ENCODE results near the gene GAS2L1.
"Not testable (repeated sequence)": the region's sequence is repeated elsewhere in the genome, so short reads cannot be mapped to it uniquely, and the experiment has no call there.

The GAS2L1 gene

GRCh38 chr22:29341056-29341848 is 34.8 kb downstream of the GAS2L1 start:
- Histone ChIP-seq H3K9me3 (ENCODE audit: control insufficient read depth in 2 of 2, low read length in 2 of 2) (no peaks in the 10 kb centered on the region), H3K27ac (ENCODE audit: low read depth in 2 of 2, low read length in 2 of 2) (no peak overlapping the region), H3K4me3 (ENCODE audit: low read length in 2 of 2) (no peak overlapping the region), H3K9ac (ENCODE audit: low read depth in 1 of 2, low read length in 2 of 2) (no peak overlapping the region), H3K4me1 (ENCODE audit: control insufficient read depth in 2 of 2, insufficient read depth in 2 of 2, low read length in 2 of 2) (no peaks in the 10 kb centered on the region), H3K27me3 (ENCODE audit: control insufficient read depth in 2 of 2, insufficient read depth in 2 of 2, low read length in 2 of 2) (no peaks in the 10 kb centered on the region), H3K36me3 (ENCODE audit: control insufficient read depth in 2 of 2, insufficient read depth in 2 of 2, low read length in 2 of 2) (peaks cover 71 to 77% of the 10 kb centered on the region in 2 donors)

- no peaks in the 10 kb centered on the region for H3K27me3 ChIP-seq (ENCODE audit: control insufficient read depth in 2 of 2, insufficient read depth in 2 of 2, low read length in 2 of 2)
- no peaks in the 10 kb centered on the region for H3K4me1 ChIP-seq (ENCODE audit: control insufficient read depth in 2 of 2, insufficient read depth in 2 of 2, low read length in 2 of 2)
- H3K4me3 ChIP-seq (ENCODE audit: low read length in 2 of 2): no peak overlapping the region
- no peak overlapping the region for H3K27ac ChIP-seq (ENCODE audit: low read depth in 2 of 2, low read length in 2 of 2)
- peaks cover 73 to 80% of the 10 kb centered on the region in 2 donors for H3K36me3 ChIP-seq (ENCODE audit: control insufficient read depth in 2 of 2, insufficient read depth in 2 of 2, low read length in 2 of 2)
- H3K9me3 ChIP-seq (ENCODE audit: control insufficient read depth in 2 of 2, low read length in 2 of 2): no peaks in the 10 kb centered on the region
- no peak overlapping the region for H3K9ac ChIP-seq (ENCODE audit: low read depth in 1 of 2, low read length in 2 of 2)
These were observed 35.3 kb downstream of the GAS2L1 start for GRCh38 chr22:29341849-29342127.

GRCh38 chr22:29342177-29342576 is 35.7 kb downstream of the GAS2L1 start:
- Histone ChIP-seq H3K4me3 (ENCODE audit: low read length in 2 of 2) (no peak overlapping the region), H3K9me3 (ENCODE audit: control insufficient read depth in 2 of 2, low read length in 2 of 2) (no peaks in the 10 kb centered on the region), H3K4me1 (ENCODE audit: control insufficient read depth in 2 of 2, insufficient read depth in 2 of 2, low read length in 2 of 2) (no peaks in the 10 kb centered on the region), H3K36me3 (ENCODE audit: control insufficient read depth in 2 of 2, insufficient read depth in 2 of 2, low read length in 2 of 2) (peaks cover 73 to 80% of the 10 kb centered on the region in 2 donors), H3K9ac (ENCODE audit: low read depth in 1 of 2, low read length in 2 of 2) (no peak overlapping the region), H3K27me3 (ENCODE audit: control insufficient read depth in 2 of 2, insufficient read depth in 2 of 2, low read length in 2 of 2) (no peaks in the 10 kb centered on the region), H3K27ac (ENCODE audit: low read depth in 2 of 2, low read length in 2 of 2) (no peak overlapping the region)

DNA sequence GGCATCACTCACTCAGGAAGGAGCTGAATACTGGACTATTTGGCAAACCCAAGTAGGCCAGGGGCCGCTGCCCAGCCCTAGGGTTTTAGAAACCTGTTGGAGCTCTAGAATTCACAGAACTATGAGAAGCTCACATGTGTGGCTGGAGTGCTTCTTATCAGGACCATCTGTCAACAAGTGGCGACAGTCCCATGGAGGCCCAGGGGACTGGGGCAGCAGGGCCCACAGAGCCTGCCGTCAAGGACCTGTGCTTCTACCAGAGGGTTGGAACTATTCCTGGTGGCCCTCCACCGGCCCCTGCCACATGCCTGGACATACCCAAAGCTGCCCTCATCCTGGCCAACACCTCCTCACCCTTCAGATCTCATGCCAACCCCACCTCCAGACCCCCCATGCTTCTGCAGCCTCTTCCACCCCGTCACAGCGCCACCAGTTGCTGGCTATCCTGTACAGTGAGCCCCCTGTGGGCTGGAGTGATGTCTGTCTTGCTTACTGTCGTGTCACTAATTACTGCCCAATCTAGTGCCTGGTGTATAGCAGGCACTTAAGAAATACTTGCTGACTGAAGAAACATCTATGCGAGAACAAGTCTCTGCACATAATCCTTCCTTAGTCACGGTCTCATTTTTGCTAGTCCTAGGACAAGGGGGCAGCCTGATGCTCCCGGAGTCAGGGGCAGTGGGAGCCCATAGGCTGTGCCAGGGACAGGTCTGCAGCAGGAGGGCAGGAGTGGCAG is 36.3 kb downstream of the GAS2L1 start:
- Histone ChIP-seq H3K36me3 (ENCODE audit: control insufficient read depth in 2 of 2, insufficient read depth in 2 of 2, low read length in 2 of 2) (peaks cover 74 to 81% of the 10 kb centered on the region in 2 donors), H3K27ac (ENCODE audit: low read depth in 2 of 2, low read length in 2 of 2) (no peak overlapping the region)

DNA sequence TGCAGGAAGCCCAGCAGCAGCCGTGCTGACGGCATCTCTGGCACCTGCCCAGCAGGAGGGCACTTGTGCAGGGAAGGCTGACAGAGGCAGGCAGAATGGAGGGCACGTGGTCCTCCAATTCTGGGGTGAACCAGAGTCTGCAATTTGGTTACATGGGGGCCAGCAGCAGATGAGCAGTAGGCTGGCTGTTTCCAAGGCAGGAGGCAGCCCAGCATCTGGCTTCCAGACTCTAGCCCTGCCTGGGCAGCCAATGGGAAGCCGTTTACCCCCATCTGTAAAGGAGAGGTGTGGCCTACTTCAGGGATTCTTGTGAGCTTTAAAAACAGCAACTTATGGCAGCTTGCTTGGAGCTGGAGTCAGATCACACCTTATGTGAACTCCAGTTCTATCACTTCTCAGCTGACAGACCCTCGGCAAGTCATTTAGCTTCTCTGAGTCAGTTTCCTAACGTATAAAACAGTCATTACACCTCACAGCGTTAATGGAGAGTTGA is 36.9 kb downstream of the GAS2L1 start:
- H3K9ac ChIP-seq (ENCODE audit: low read depth in 1 of 2, low read length in 2 of 2): no peak overlapping the region
- no peaks in the 10 kb centered on the region for H3K27me3 ChIP-seq (ENCODE audit: control insufficient read depth in 2 of 2, insufficient read depth in 2 of 2, low read length in 2 of 2)
- no peaks in the 10 kb centered on the region for H3K9me3 ChIP-seq (ENCODE audit: control insufficient read depth in 2 of 2, low read length in 2 of 2)
- peaks cover 74 to 82% of the 10 kb centered on the region in 2 donors for H3K36me3 ChIP-seq (ENCODE audit: control insufficient read depth in 2 of 2, insufficient read depth in 2 of 2, low read length in 2 of 2)
- H3K4me3 ChIP-seq (ENCODE audit: low read length in 2 of 2): no peak overlapping the region
- no peaks in the 10 kb centered on the region for H3K4me1 ChIP-seq (ENCODE audit: control insufficient read depth in 2 of 2, insufficient read depth in 2 of 2, low read length in 2 of 2)
- no peak overlapping the region for H3K27ac ChIP-seq (ENCODE audit: low read depth in 2 of 2, low read length in 2 of 2)

More for the DNA sequence above, 36.3 kb downstream of the GAS2L1 start:
- Histone ChIP-seq H3K9ac (ENCODE audit: low read depth in 1 of 2, low read length in 2 of 2) (no peak overlapping the region), H3K4me3 (ENCODE audit: low read length in 2 of 2) (no peak overlapping the region), H3K27me3 (ENCODE audit: control insufficient read depth in 2 of 2, insufficient read depth in 2 of 2, low read length in 2 of 2) (no peaks in the 10 kb centered on the region), H3K4me1 (ENCODE audit: control insufficient read depth in 2 of 2, insufficient read depth in 2 of 2, low read length in 2 of 2) (no peaks in the 10 kb centered on the region), H3K9me3 (ENCODE audit: control insufficient read depth in 2 of 2, low read length in 2 of 2) (no peaks in the 10 kb centered on the region)

DNA sequence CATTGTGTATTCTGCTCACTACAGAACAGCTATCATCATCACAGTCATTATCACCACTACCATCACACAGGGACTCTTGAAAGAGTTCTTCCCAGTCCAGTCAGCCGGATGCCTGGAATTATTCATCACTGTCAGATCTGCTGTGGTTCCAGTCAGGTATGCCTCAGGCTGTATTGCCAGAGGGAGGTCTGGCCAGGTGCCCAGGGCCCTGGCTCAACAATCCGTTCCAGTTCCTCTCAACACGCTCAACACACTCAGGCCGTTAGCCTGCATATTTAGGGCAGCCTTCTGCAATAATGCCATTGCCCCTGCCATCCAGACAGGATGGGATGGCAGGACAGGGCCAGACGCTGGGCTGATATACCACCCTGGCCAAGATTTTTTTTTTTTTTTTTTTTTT is 37.7 kb downstream of the GAS2L1 start:
- no peak overlapping the region for H3K4me3 ChIP-seq (ENCODE audit: low read length in 2 of 2)
- H3K27me3 ChIP-seq (ENCODE audit: control insufficient read depth in 2 of 2, insufficient read depth in 2 of 2, low read length in 2 of 2): no peaks in the 10 kb centered on the region
- no peak overlapping the region for H3K27ac ChIP-seq (ENCODE audit: low read depth in 2 of 2, low read length in 2 of 2)
- no peaks in the 10 kb centered on the region for H3K4me1 ChIP-seq (ENCODE audit: control insufficient read depth in 2 of 2, insufficient read depth in 2 of 2, low read length in 2 of 2)
- no peaks in the 10 kb centered on the region for H3K9me3 ChIP-seq (ENCODE audit: control insufficient read depth in 2 of 2, low read length in 2 of 2)
- H3K36me3 ChIP-seq (ENCODE audit: control insufficient read depth in 2 of 2, insufficient read depth in 2 of 2, low read length in 2 of 2): peaks cover 75 to 82% of the 10 kb centered on the region in 2 donors
- H3K9ac ChIP-seq (ENCODE audit: low read depth in 1 of 2, low read length in 2 of 2): no peak overlapping the region

GRCh38 chr22:29344889-29345288 is 38.4 kb downstream of the GAS2L1 start:
- H3K36me3 ChIP-seq (ENCODE audit: control insufficient read depth in 2 of 2, insufficient read depth in 2 of 2, low read length in 2 of 2): peaks cover 73 to 80% of the 10 kb centered on the region in 2 donors
- not testable (repeated sequence) for H3K4me1 ChIP-seq (ENCODE audit: control insufficient read depth in 2 of 2, insufficient read depth in 2 of 2, low read length in 2 of 2); H3K9me3 ChIP-seq (ENCODE audit: control insufficient read depth in 2 of 2, low read length in 2 of 2); H3K9ac ChIP-seq (ENCODE audit: low read depth in 1 of 2, low read length in 2 of 2); H3K4me3 ChIP-seq (ENCODE audit: low read length in 2 of 2); H3K27me3 ChIP-seq (ENCODE audit: control insufficient read depth in 2 of 2, insufficient read depth in 2 of 2, low read length in 2 of 2); H3K27ac ChIP-seq (ENCODE audit: low read depth in 2 of 2, low read length in 2 of 2)

GRCh38 chr22:29345932-29346331 is 39.5 kb downstream of the GAS2L1 start:
- Histone ChIP-seq H3K9me3 (ENCODE audit: control insufficient read depth in 2 of 2, low read length in 2 of 2) (no peaks in the 10 kb centered on the region), H3K4me1 (ENCODE audit: control insufficient read depth in 2 of 2, insufficient read depth in 2 of 2, low read length in 2 of 2) (no peaks in the 10 kb centered on the region), H3K27me3 (ENCODE audit: control insufficient read depth in 2 of 2, insufficient read depth in 2 of 2, low read length in 2 of 2) (no peaks in the 10 kb centered on the region), H3K4me3 (ENCODE audit: low read length in 2 of 2) (no peak overlapping the region), H3K27ac (ENCODE audit: low read depth in 2 of 2, low read length in 2 of 2) (no peak overlapping the region), H3K36me3 (ENCODE audit: control insufficient read depth in 2 of 2, insufficient read depth in 2 of 2, low read length in 2 of 2) (peaks cover 75 to 80% of the 10 kb centered on the region in 2 donors), H3K9ac (ENCODE audit: low read depth in 1 of 2, low read length in 2 of 2) (no peak overlapping the region)

DNA sequence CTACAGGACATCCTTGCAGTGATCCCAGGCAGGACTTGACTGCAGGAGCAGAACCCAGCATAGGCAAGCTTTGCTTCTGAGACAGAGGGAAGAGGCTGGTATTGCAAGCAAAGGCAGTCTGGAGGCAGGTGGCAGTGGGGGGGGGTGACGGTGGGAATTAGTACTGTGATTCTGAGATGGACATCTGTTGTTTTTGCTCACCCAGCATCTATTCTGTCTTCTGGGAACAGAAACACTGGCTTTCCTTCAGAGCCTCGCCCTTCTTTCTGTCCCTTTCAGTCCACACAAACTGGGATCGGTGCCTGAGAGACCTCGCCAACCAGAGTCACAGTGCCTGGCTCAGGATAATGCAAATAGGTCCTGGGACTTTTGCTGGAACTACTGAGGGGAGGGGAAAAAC is 40.2 kb downstream of the GAS2L1 start:
- Histone ChIP-seq H3K4me1 (ENCODE audit: control insufficient read depth in 2 of 2, insufficient read depth in 2 of 2, low read length in 2 of 2) (no peaks in the 10 kb centered on the region), H3K9me3 (ENCODE audit: control insufficient read depth in 2 of 2, low read length in 2 of 2) (no peaks in the 10 kb centered on the region), H3K9ac (ENCODE audit: low read depth in 1 of 2, low read length in 2 of 2) (no peak overlapping the region), H3K36me3 (ENCODE audit: control insufficient read depth in 2 of 2, insufficient read depth in 2 of 2, low read length in 2 of 2) (peaks cover 75 to 80% of the 10 kb centered on the region in 2 donors), H3K27ac (ENCODE audit: low read depth in 2 of 2, low read length in 2 of 2) (no peak overlapping the region), H3K27me3 (ENCODE audit: control insufficient read depth in 2 of 2, insufficient read depth in 2 of 2, low read length in 2 of 2) (no peaks in the 10 kb centered on the region), H3K4me3 (ENCODE audit: low read length in 2 of 2) (no peak overlapping the region)

DNA sequence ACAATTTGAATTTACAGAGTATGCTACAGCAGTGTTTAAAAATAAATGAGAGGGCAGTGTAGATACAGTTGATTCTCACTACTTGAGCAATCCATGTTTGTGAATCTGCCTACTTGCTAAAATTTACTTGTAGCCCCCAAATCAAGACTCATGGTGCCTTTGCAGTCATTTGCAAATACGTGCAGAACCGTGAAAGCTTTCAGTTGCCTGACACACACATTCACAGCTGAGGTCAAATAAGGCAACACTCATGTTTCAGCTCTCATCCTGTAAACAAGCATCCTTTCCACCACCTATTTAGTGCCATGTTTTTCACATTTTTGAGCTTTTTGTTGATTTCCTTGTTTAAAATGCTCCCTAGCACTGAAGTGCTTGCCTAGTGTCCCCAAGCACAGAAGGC is 41.6 kb downstream of the GAS2L1 start:
- no peaks in the 10 kb centered on the region for H3K4me1 ChIP-seq (ENCODE audit: control insufficient read depth in 2 of 2, insufficient read depth in 2 of 2, low read length in 2 of 2)
- H3K4me3 ChIP-seq (ENCODE audit: low read length in 2 of 2): no peak overlapping the region
- no peak overlapping the region for H3K27ac ChIP-seq (ENCODE audit: low read depth in 2 of 2, low read length in 2 of 2)
- no peaks in the 10 kb centered on the region for H3K27me3 ChIP-seq (ENCODE audit: control insufficient read depth in 2 of 2, insufficient read depth in 2 of 2, low read length in 2 of 2)
- H3K36me3 ChIP-seq (ENCODE audit: control insufficient read depth in 2 of 2, insufficient read depth in 2 of 2, low read length in 2 of 2): peaks cover 74 to 81% of the 10 kb centered on the region in 2 donors
- H3K9ac ChIP-seq (ENCODE audit: low read depth in 1 of 2, low read length in 2 of 2): no peak overlapping the region
- no peaks in the 10 kb centered on the region for H3K9me3 ChIP-seq (ENCODE audit: control insufficient read depth in 2 of 2, low read length in 2 of 2)

All from mucosa of rectum (tissue), 2 donors.